Stimulated activated CD8-positive, alpha-beta memory T cell treated with anti-CD3 and anti-CD28 coated beads, Interleukin-12 subunit alpha, Interleukin-12 subunit beta, amount 100 ng/mL, for 1 hour (primary cell): ENCODE data around the gene BICDL1.
"Not testable (repeated sequence)": the region's sequence is repeated elsewhere in the genome, so short reads cannot be mapped to it uniquely, and the experiment has no call there.

ENCODE experiments used
- DNase-seq: peaks from one replicate; pipeline ENCODE4 v3.0.0-alpha.2; 2020; ENCODE audit warnings: low read depth

Gene BICDL1

DNA sequence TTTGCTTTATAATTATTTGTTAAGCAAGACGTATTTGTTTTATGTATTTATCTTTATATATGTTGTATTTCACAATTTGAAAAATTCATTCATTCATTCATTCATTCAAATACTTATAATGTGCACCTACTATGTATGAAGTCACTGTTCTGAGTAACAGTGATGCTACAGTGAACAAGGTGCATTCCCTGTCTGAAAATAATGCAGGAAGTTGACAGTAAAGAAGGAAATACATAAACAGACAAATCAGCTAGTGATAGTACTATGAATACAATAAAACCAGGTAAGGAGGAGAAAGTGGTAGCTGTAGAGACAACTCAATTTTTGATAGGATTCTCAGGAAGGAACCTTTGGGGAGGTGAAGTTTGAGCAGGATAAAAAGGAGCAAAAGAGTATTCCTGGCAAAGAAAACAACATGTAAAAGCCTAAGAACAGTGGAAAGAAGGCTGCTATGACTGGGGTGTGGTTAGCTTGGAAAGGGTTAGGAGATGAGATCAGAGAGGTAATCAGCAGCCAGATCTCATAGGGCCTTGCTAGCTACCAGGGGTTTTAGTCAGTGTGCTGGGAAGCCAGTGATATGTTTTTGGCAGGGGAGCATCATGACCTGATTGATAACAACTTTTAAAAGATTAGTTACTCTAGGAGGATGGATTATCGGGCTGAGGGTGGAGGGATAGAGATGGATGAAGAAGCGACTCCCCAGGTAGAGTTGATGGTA is 17.4 kb downstream of the BICDL1 start:
- DNase-seq, result no peak

DNA sequence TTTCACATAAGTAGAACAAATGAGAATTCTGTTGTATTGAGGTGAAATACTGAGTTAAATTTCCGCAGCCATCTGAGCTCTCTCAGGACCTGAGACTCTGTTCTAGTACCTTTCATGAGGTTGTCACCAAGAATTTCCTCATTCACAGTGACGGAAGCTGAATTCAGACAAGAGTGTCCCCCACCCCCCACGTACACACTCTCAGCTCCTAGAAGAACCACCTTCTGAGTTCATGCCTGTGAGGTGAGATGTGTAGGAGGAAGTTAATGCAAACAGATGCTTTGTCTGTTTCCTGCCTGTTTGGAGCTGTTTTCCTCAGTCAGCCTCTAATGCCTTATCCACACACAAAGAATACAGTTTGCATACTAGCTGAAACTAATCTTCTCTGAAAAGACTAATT is 18.2 kb downstream of the BICDL1 start:
- DNase-seq, result peak; percentile 46

- no peak for DNase-seq
These were observed 21.7 kb downstream of the BICDL1 start for GRCh38 chr12:120010661-120011230.

DNA sequence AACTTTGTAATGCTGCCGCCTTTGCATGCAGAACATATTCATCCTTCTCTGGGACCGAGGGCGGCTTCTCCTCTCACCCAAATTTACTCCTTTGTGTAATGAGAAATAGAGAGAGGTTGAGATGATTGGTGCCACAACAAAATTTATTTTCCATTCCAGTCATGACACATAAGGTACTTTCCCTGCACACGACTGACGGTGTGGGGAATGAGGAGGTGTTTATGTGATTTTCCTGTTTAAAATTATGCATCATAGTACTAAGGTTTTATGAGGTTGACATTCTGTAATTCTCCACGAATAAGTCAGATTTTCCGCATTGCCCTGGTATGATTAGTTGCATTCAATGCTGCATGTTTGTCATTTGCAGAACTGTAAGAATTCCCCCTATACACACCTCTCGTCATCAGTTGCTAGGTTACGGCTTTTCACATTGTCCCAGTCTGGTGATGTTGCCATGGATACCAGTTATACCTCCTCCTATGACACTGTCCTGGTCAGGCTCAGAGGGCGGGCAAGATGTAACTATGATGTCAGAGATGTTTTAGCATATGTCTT is 23.1 kb downstream of the BICDL1 start:
- peak; percentile 67 for DNase-seq

GRCh38 chr12:120013659-120014380 is 24.8 kb downstream of the BICDL1 start:
- DNase-seq, result no peak

GRCh38 chr12:120014381-120014735 is 25.3 kb downstream of the BICDL1 start:
- not testable (repeated sequence) for DNase-seq

DNA sequence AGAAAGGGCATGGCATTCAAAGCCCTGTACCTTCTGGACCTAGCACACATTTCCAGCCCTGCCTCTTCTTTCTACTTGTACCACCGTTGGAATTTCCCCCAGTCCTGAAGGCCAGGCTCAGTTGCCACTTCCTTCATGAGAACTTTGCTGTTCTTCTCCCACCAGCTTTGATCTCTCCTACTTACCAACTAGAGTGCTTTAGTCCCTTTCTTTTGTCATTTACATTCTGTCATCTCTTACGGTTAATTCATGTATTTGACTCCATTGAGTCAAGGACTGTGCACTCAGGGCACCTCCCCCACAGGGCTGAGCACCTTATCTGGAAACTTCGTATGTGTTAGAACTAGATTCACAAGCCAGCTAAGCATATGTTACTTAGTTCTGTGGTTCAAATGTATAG is 26.3 kb downstream of the BICDL1 start:
- DNase-seq, result no peak

GRCh38 chr12:120016199-120016598 is 27.2 kb downstream of the BICDL1 start:
- DNase-seq, result not testable (repeated sequence)

GRCh38 chr12:120019197-120019596 is 30.2 kb downstream of the BICDL1 start:
- no peak for DNase-seq

DNA sequence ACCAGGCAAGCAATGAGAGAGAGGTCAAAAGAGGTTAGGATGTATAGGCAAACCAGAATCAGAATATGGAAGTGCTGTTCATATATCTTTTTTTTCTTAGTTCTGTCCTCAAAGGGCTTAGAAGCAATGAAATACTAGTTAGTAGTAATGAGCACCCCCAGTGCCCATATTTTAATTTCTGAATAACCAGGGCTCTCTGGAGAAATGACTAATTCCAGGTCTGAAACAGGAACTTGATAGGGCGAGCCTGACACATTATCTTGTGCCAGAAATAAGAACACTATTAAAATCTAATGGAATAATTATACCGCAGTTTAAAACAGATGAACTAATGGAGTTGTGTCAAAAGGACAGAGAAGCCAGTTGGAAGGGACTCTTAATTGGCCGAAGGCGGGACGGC is 30.9 kb downstream of the BICDL1 start:
- DNase-seq, result no peak

DNA sequence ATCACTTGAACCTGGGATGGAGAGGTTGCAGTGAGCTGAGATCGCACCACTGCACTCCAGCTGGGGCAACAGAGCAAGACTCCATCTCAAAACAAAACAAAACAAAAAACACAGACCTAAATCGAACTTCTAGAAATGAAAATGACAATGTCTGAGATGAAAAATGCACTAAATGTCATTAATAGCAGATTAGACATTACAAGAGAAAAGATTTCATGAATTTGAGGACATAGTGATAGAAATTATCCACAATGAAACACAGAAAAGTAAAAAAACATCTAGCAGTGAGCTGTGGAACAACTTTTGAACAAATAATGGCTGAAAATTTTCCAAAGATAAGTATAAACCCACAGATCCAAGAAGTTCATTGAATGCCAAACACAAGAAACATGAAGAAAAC is 35.2 kb downstream of the BICDL1 start:
- no peak for DNase-seq

- DNase-seq, result no peak
These were observed 36.6 kb downstream of the BICDL1 start for GRCh38 chr12:120025640-120026039.

GRCh38 chr12:120032242-120032641 is 43.2 kb downstream of the BICDL1 start:
- DNase-seq, result no peak

DNA sequence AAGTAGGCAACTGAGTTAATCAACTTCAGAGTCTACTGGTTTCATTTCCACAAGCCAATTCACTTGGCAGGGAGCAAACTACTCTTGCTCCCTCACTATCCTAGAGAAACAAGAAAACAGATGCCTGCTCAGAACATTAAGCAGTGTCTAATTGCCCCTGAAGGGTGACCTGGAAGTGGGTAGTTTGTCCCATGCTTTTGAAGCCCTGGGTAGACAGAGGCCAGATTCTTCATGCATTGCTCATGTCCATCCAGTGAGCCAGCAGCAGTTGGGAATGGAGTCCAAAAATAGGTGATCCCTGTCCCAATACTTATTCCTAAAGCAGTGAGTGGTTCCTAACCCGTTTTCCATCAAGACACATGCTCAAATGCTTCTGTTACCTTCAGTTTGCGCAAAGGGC is 48.8 kb downstream of the BICDL1 start:
- DNase-seq, result no peak

- DNase-seq, result no peak
These were observed 50.7 kb downstream of the BICDL1 start for GRCh38 chr12:120039711-120040110.

DNA sequence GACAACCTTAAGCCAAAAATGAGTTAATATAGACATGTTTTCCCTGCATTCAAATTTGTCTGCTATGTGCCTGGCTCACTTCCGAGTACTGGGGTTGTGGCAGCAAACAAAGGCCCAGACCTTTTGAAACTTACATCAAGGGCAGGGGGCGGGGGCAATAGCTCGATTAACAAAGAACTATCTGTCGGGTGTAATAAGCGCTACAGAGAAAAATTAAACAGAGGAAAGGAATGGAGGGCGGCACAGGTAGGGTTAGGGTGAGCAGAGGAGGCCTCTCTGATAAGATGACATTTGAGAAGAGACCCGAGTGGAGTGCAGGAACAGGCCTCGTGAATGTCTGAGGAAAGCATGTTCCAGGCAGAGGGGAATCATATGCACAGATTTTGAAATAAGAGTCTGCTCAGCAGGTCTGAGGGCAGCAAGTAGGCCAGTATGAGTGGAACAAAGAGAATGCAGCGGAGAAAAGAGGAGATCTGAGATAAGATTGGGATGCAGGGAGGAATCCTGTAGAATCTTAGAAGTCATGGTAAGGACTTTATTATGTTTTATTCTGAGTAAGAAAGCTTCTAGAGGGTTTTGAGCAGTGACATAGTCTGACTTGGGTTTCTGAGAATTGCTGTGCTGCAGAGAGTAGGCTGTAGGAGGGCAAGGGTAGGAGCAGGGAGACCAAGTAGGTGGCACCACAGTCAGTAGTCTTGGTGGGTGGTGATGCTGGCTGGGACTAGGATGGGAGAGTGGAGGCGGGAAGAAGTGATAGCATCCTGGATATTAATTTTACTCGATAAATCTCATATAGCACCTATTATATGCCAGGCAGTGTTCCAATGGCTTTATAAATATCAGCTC is 52.6 kb downstream of the BICDL1 start:
- DNase-seq, result no peak

DNA sequence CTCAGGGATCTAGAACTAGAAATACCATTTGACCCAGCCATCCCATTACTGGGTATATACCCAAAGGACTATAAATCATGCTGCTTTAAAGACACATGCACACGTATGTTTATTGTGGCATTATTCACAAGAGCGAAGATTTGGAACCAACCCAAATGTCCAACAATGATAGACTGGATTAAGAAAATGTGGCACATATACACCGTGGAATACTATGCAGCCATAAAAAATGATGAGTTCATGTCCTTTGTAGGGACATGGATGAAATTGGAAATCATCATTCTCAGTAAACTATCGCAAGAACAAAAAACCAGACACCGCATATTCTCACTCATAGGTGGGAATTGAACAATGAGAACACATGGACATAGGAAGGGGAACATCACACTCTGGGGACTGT is 56.3 kb downstream of the BICDL1 start:
- DNase-seq, result not testable (repeated sequence)

- DNase-seq, result no peak
These were observed 58.0 kb downstream of the BICDL1 start for GRCh38 chr12:120047072-120047471.

- DNase-seq, result no peak
These were observed 59.2 kb downstream of the BICDL1 start for GRCh38 chr12:120048263-120048662.

DNA sequence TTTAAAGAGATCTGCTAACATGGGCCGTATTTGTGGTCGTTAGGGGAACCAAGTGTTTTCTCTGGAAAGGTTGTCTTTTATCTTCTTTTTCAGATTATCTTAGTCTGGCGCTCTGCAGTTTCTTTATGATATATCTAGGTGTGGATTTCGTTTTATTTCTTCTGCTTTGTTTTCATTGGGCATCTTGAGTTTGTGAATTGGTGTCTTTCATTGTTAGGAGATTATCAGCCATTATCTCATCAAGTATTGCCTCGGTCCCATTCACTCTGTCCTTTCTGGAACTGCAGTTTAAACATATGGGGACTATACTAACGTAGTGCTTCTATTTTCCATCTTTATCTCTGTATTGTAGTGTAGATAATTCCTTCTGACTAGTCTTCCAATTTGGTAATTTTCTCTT is 60.4 kb downstream of the BICDL1 start:
- no peak for DNase-seq

DNA sequence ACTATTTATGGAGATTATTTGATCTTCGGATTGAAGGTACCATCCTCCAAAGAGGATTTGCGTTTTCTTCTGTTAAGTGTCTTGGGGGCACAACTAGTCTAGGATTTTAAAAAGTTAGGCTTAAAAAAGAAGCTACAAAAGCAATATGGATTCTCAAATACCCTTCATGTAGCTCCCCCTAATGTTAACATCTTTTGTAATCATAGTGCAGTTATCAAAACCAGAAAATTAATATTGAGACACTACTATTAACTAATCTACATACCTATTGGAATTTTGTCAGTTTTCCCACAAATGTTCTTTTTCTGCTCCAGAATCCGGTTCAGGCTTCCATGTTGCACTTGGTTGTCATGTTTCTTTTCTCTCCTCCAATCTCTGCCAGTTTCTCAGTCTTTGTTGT is 62.5 kb downstream of the BICDL1 start:
- no peak for DNase-seq

- no peak for DNase-seq
These were observed 65.3 kb downstream of the BICDL1 start for GRCh38 chr12:120054293-120054692.
